HG02642 (cell line): ENCODE measurements around the gene ZMAT2.
A peak's percentile ranks its signal among the peaks of the same experiment; 100 is the strongest.
"Not testable (repeated sequence)": the region's sequence is repeated elsewhere in the genome, so short reads cannot be mapped to it uniquely, and the experiment has no call there.

Experiments used
- ATAC-seq: cut with Tn5 transposase; IDR thresholded peaks from one replicate; pipeline ENCODE4 v1.9.1; 2021; ENCODE audit warnings: mild to moderate bottlenecking; ENCODE audit not compliant: unreplicated experiment, poor library complexity

Gene ZMAT2

GRCh38 chr5:140707812-140708211 lies 7.6 kb downstream of the ZMAT2 start:
- ATAC-seq, result no peak

GRCh38 chr5:140708787-140709186 lies 8.5 kb downstream of the ZMAT2 start:
- ATAC-seq, result not testable (repeated sequence)

GRCh38 chr5:140710899-140711552 lies 10.8 kb downstream of the ZMAT2 start:
- peak; percentile 88 for ATAC-seq

- ATAC-seq, result no peak
These were observed 11.5 kb downstream of the ZMAT2 start for GRCh38 chr5:140711794-140712193.

- no peak for ATAC-seq
These were observed 13.4 kb downstream of the ZMAT2 start for GRCh38 chr5:140713562-140714094.

GRCh38 chr5:140716238-140716637 lies 16.0 kb downstream of the ZMAT2 start:
- ATAC-seq, result not testable (repeated sequence)

- ATAC-seq, result no peak
These were observed 18.0 kb downstream of the ZMAT2 start for GRCh38 chr5:140718266-140718592.

- not testable (repeated sequence) for ATAC-seq
These were observed 20.5 kb downstream of the ZMAT2 start for GRCh38 chr5:140720738-140721137.

GRCh38 chr5:140721395-140721794 lies 21.1 kb downstream of the ZMAT2 start:
- ATAC-seq, result not testable (repeated sequence)

- peak; percentile 89 for ATAC-seq
These were observed 25.7 kb downstream of the ZMAT2 start for GRCh38 chr5:140725799-140726471.

GRCh38 chr5:140733098-140733497 lies 32.9 kb downstream of the ZMAT2 start:
- ATAC-seq, result no peak

- no peak for ATAC-seq
These were observed 34.1 kb downstream of the ZMAT2 start for GRCh38 chr5:140734354-140734753.

GRCh38 chr5:140737486-140737885 lies 37.2 kb downstream of the ZMAT2 start:
- no peak for ATAC-seq

- ATAC-seq, result no peak
These were observed 41.7 kb downstream of the ZMAT2 start for GRCh38 chr5:140741967-140742366.

- ATAC-seq, result no peak
These were observed 53.3 kb downstream of the ZMAT2 start for GRCh38 chr5:140753561-140753960.
